Measurements from ENCODE around the gene EPHA8. TPM values are rescaled to one million over a fixed set of nuclear protein-coding genes. Genes with fewer than 3 reads are reported as not detected.

The EPHA8 gene
- total and polyA plus RNA-seq, 2 of the 4 experiments (the other 2 are of a cell fraction) = not detected

DNA sequence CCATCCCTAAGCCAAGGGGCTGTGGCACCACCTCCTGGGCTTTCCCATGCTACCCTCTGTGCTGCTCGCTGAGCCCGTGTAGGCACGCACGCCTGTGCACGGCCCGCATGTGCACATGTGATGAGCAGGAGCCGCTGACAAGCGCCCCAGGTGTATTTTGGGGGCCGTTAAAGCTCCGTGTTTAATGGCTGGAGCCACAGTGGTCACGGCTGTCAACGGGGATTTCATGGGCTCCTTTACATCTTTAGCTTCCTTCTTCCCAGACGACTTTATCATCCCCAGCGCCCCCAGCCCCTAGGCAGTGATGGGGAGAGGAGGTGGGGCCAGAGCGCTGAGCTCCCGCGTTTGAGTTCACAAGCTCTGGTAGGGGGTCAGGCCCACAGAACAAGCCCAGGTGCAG, 11.7 kb upstream of the EPHA8 start:
- peaks cover 93% of the 10 kb centered on the region for H3K27me3 ChIP-seq (ENCODE audit: control insufficient read depth, insufficient read depth, low read length)
- intact Hi-C loops (cut with micrococcal nuclease) = no loop called here
- POLR2A ChIA-PET (ENCODE audit: unreplicated experiment) = no interaction called here

More for the DNA sequence above, 11.7 kb upstream of the EPHA8 start:
- TF ChIP-seq RCOR1 (IDR thresholded peaks at IDR 0.05; ENCODE audit: insufficient replicate concordance, low read length) = no peak
- no peak for TF ChIP-seq POLR2A (IDR thresholded peaks at IDR 0.05; ENCODE audit: low read depth, low read length)
- no peak for TF ChIP-seq FOS (IDR thresholded peaks at IDR 0.05; ENCODE audit: low read depth, low read length)
- no peak for TF ChIP-seq BHLHE40 (IDR thresholded peaks at IDR 0.05; ENCODE audit: low read depth, low read length)
- TF ChIP-seq CHD1 (IDR thresholded peaks at IDR 0.05; ENCODE audit: low read depth, low read length) = no peak
- TF ChIP-seq RAD21 (IDR thresholded peaks at IDR 0.05; ENCODE audit: low read length) = no peak
- no peak for TF ChIP-seq NFE2L2 (IDR thresholded peaks at IDR 0.05; ENCODE audit: low read depth, low read length)
- no peak for TF ChIP-seq MAFK (IDR thresholded peaks at IDR 0.05; ENCODE audit: low read depth, low read length)
- TF ChIP-seq CEBPB (IDR thresholded peaks at IDR 0.05; ENCODE audit: low read depth, low read length) = no peak
- TF ChIP-seq, protein P1, sequence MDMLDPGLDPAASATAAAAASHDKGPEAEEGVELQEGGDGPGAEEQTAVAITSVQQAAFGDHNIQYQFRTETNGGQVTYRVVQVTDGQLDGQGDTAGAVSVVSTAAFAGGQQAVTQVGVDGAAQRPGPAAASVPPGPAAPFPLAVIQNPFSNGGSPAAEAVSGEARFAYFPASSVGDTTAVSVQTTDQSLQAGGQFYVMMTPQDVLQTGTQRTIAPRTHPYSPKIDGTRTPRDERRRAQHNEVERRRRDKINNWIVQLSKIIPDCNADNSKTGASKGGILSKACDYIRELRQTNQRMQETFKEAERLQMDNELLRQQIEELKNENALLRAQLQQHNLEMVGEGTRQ (IDR thresholded peaks at IDR 0.05; ENCODE audit: low read depth, low read length) = no peak
- no peak for TF ChIP-seq CTCF (conservative IDR thresholded peaks at IDR 0.05; ENCODE audit: low read depth, low read length)
- no peak for TF ChIP-seq MXI1 (IDR thresholded peaks at IDR 0.05; ENCODE audit: borderline replicate concordance, low read depth, low read length)
- no peak for TF ChIP-seq SMC3 (IDR thresholded peaks at IDR 0.05; ENCODE audit: low read depth, low read length)
- TF ChIP-seq MAZ (IDR thresholded peaks at IDR 0.05; ENCODE audit: borderline replicate concordance, low read depth, low read length) = no peak
- no peak for TF ChIP-seq RFX5 (IDR thresholded peaks at IDR 0.05; ENCODE audit: low read depth, low read length)
- TF ChIP-seq, protein P2, sequence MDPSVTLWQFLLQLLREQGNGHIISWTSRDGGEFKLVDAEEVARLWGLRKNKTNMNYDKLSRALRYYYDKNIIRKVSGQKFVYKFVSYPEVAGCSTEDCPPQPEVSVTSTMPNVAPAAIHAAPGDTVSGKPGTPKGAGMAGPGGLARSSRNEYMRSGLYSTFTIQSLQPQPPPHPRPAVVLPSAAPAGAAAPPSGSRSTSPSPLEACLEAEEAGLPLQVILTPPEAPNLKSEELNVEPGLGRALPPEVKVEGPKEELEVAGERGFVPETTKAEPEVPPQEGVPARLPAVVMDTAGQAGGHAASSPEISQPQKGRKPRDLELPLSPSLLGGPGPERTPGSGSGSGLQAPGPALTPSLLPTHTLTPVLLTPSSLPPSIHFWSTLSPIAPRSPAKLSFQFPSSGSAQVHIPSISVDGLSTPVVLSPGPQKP (IDR thresholded peaks at IDR 0.05; ENCODE audit: borderline replicate concordance, low read depth, low read length) = no peak
- Histone ChIP-seq H4K8ac (ENCODE audit: low read depth in 2 of 2, low read length in 2 of 2) (no peak overlapping the region), H2BK20ac (ENCODE audit: low read depth, low read length) (no peak overlapping the region), H3K27ac (ENCODE audit: insufficient read depth, low read length) (no peak overlapping the region), H3K4me3 (ENCODE audit: insufficient read depth, low read depth, low read length) (no peak overlapping the region), H3K14ac (replicated peaks; ENCODE audit: low read depth, low read length) (no peak overlapping the region), H3K23ac (ENCODE audit: low read depth, low read length) (no peak overlapping the region), H3K79me1 (ENCODE audit: low read depth in 1 of 2, low read length in 2 of 2) (no peaks in the 10 kb centered on the region), H3K4ac (ENCODE audit: low read depth, low read length) (no peak overlapping the region), H2BK5ac (ENCODE audit: low read depth, low read length, poor library complexity, severe bottlenecking) (no peak overlapping the region), H3K56ac (ENCODE audit: extremely low read depth, insufficient read depth, low read length) (no peak overlapping the region), H3K4me2 (ENCODE audit: low read depth, low read length) (no peak overlapping the region), H2AK5ac (ENCODE audit: low read depth, low read length) (no peak overlapping the region), H2AFZ (replicated peaks; ENCODE audit: low read length, poor library complexity) (no peak overlapping the region), H3K36me3 (ENCODE audit: control insufficient read depth, insufficient read depth, low read length) (no peaks in the 10 kb centered on the region), H2BK15ac (ENCODE audit: low read depth, low read length) (no peak overlapping the region), H4K91ac (ENCODE audit: insufficient read depth, low read depth, low read length) (no peak overlapping the region), H4K20me1 (ENCODE audit: insufficient read depth, low read length) (no peaks in the 10 kb centered on the region), H3K4me1 (ENCODE audit: control insufficient read depth, insufficient read depth, low read length) (no peaks in the 10 kb centered on the region), H3K9me3 (ENCODE audit: control insufficient read depth, insufficient read depth, low read length) (no peaks in the 10 kb centered on the region), H4K5ac (ENCODE audit: low read depth, low read length) (no peak overlapping the region), H2BK120ac (ENCODE audit: low read depth, low read length) (no peak overlapping the region), H3K9ac (ENCODE audit: low read depth, low read length) (no peak overlapping the region), H3K9me1 (ENCODE audit: insufficient read depth, low read length) (no peaks in the 10 kb centered on the region), H2AK9ac (replicated peaks; ENCODE audit: low read depth, low read length, poor library complexity) (no peak overlapping the region), H3K18ac (ENCODE audit: low read depth, low read length) (no peak overlapping the region)
- 80% methylated on average over 1 of the region's 17 CpGs; no CpG with 5 or more reads in 1 of the 2 experiments for WGBS, 2 experiments (ENCODE audit: extremely low coverage in 2 of 2, insufficient read length in 1 of 2)
- in situ Hi-C loops (cut with MboI; ENCODE audit: low sequenced_read_pairs) (no loop called here), dilution Hi-C loops (cut with HindIII; ENCODE audit: low sequenced_read_pairs, unreplicated experiment) (no loop called here)
- CTCF ChIA-PET = no interaction called here
- DNase-seq (no peak), ATAC-seq (ENCODE audit: low read depth) (no peak)
- no TSS peak for BruUV-seq (replicated peaks)
